ENCODE measurements around the gene FIGNL2. TPM values are rescaled to one million over a fixed set of nuclear protein-coding genes. Genes with fewer than 3 reads are reported as not detected.

FIGNL2 gene
- total and polyA plus RNA-seq, 2 of the 4 experiments (the other 2 are of a cell fraction), result under 0.01 to 0.12 TPM

DNA sequence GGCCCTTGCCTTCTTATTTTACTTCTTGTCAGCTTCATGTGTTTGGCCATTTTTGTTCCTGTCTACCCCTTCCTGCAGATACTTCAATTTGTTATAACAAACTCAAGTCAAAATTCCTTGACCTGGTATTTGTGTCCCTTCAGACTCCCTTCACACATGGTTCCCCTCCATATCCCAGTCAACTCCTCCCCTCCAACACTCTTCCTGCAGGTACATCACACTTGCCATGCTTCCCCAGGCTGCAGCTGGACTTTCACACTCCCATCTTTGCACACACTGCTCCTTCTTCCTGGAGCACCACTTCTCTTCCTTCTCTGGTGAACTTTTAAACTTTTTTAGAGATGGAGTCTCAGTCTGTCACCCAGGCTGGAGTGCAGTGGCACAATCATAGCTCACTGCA is 18.9 kb upstream of the FIGNL2 start:
- Histone ChIP-seq H3K9me1 (ENCODE audit: insufficient read depth, low read length) (no peaks in the 10 kb centered on the region), H3K23ac (ENCODE audit: low read depth, low read length) (no peak overlapping the region), H3K27ac (ENCODE audit: insufficient read depth, low read length) (no peak overlapping the region), H2BK15ac (ENCODE audit: low read depth, low read length) (no peak overlapping the region), H2BK5ac (ENCODE audit: low read depth, low read length, poor library complexity, severe bottlenecking) (no peak overlapping the region), H3K4me3 (ENCODE audit: insufficient read depth, low read depth, low read length) (no peak overlapping the region), H4K5ac (ENCODE audit: low read depth, low read length) (no peak overlapping the region), H2AK5ac (ENCODE audit: low read depth, low read length) (no peak overlapping the region), H3K4ac (ENCODE audit: low read depth, low read length) (no peak overlapping the region), H2AK9ac (replicated peaks; ENCODE audit: low read depth, low read length, poor library complexity) (no peak overlapping the region), H4K91ac (ENCODE audit: insufficient read depth, low read depth, low read length) (no peak overlapping the region), H2BK120ac (ENCODE audit: low read depth, low read length) (no peak overlapping the region), H3K14ac (replicated peaks; ENCODE audit: low read depth, low read length) (no peak overlapping the region), H3K79me1 (ENCODE audit: low read depth in 1 of 2, low read length in 2 of 2) (no peaks in the 10 kb centered on the region), H2AFZ (replicated peaks; ENCODE audit: low read length, poor library complexity) (no peak overlapping the region), H3K27me3 (ENCODE audit: control insufficient read depth, insufficient read depth, low read length) (peaks cover 54% of the 10 kb centered on the region), H4K8ac (ENCODE audit: low read depth in 2 of 2, low read length in 2 of 2) (no peak overlapping the region), H3K56ac (ENCODE audit: extremely low read depth, insufficient read depth, low read length) (no peak overlapping the region), H3K4me2 (ENCODE audit: low read depth, low read length) (no peak overlapping the region), H3K4me1 (ENCODE audit: control insufficient read depth, insufficient read depth, low read length) (peaks cover 2% of the 10 kb centered on the region), H3K9ac (ENCODE audit: low read depth, low read length) (no peak overlapping the region), H3K18ac (ENCODE audit: low read depth, low read length) (no peak overlapping the region), H3K9me3 (ENCODE audit: control insufficient read depth, insufficient read depth, low read length) (no peaks in the 10 kb centered on the region), H3K36me3 (ENCODE audit: control insufficient read depth, insufficient read depth, low read length) (no peaks in the 10 kb centered on the region), H4K20me1 (ENCODE audit: insufficient read depth, low read length) (no peaks in the 10 kb centered on the region), H2BK20ac (ENCODE audit: low read depth, low read length) (no peak overlapping the region)
- TF ChIP-seq NFE2L2 (IDR thresholded peaks at IDR 0.05; ENCODE audit: low read depth, low read length) (no peak), FOS (IDR thresholded peaks at IDR 0.05; ENCODE audit: low read depth, low read length) (no peak), MAFK (IDR thresholded peaks at IDR 0.05; ENCODE audit: low read depth, low read length) (no peak), MXI1 (IDR thresholded peaks at IDR 0.05; ENCODE audit: borderline replicate concordance, low read depth, low read length) (no peak)
- TF ChIP-seq, protein P1, sequence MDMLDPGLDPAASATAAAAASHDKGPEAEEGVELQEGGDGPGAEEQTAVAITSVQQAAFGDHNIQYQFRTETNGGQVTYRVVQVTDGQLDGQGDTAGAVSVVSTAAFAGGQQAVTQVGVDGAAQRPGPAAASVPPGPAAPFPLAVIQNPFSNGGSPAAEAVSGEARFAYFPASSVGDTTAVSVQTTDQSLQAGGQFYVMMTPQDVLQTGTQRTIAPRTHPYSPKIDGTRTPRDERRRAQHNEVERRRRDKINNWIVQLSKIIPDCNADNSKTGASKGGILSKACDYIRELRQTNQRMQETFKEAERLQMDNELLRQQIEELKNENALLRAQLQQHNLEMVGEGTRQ (IDR thresholded peaks at IDR 0.05; ENCODE audit: low read depth, low read length), result no peak
- TF ChIP-seq, protein P2, sequence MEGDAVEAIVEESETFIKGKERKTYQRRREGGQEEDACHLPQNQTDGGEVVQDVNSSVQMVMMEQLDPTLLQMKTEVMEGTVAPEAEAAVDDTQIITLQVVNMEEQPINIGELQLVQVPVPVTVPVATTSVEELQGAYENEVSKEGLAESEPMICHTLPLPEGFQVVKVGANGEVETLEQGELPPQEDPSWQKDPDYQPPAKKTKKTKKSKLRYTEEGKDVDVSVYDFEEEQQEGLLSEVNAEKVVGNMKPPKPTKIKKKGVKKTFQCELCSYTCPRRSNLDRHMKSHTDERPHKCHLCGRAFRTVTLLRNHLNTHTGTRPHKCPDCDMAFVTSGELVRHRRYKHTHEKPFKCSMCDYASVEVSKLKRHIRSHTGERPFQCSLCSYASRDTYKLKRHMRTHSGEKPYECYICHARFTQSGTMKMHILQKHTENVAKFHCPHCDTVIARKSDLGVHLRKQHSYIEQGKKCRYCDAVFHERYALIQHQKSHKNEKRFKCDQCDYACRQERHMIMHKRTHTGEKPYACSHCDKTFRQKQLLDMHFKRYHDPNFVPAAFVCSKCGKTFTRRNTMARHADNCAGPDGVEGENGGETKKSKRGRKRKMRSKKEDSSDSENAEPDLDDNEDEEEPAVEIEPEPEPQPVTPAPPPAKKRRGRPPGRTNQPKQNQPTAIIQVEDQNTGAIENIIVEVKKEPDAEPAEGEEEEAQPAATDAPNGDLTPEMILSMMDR (conservative IDR thresholded peaks at IDR 0.05; ENCODE audit: low read depth, low read length), result no peak
- BruUV-seq (replicated peaks), result no TSS peak
- intact Hi-C loops (cut with micrococcal nuclease), result no loop called here
- CTCF ChIA-PET, result no interaction called here
- DNase-seq (no peak), ATAC-seq (ENCODE audit: low read depth) (no peak)
- POLR2A ChIA-PET (ENCODE audit: unreplicated experiment), result no interaction called here
- in situ Hi-C loops (cut with MboI; ENCODE audit: low sequenced_read_pairs), result no loop called here
- dilution Hi-C loops (cut with HindIII; ENCODE audit: low sequenced_read_pairs, unreplicated experiment), result loop anchor here (25.0 kb wide), 1 partner anchor 95 kb away; the partner anchor contains the start of gene ACVR1B

Data from IMR-90 (cell line).